NB4 (cell line): ENCODE results near the gene PRKCE.

Experiments
- POLR2A ChIP-seq: IDR thresholded peaks from 2 replicates; pipeline ENCODE4 v1.6.1; 2011; ENCODE audit warnings: mild to moderate bottlenecking; ENCODE audit not compliant: insufficient read length; ENCODE audit errors: extremely low read depth
- TF ChIP-seq, protein P1 (sequence below): IDR thresholded peaks from one replicate; pipeline ENCODE4 v1.5.1; 2012; ENCODE audit warnings: low read depth, low read length

- TF ChIP-seq, protein P1, sequence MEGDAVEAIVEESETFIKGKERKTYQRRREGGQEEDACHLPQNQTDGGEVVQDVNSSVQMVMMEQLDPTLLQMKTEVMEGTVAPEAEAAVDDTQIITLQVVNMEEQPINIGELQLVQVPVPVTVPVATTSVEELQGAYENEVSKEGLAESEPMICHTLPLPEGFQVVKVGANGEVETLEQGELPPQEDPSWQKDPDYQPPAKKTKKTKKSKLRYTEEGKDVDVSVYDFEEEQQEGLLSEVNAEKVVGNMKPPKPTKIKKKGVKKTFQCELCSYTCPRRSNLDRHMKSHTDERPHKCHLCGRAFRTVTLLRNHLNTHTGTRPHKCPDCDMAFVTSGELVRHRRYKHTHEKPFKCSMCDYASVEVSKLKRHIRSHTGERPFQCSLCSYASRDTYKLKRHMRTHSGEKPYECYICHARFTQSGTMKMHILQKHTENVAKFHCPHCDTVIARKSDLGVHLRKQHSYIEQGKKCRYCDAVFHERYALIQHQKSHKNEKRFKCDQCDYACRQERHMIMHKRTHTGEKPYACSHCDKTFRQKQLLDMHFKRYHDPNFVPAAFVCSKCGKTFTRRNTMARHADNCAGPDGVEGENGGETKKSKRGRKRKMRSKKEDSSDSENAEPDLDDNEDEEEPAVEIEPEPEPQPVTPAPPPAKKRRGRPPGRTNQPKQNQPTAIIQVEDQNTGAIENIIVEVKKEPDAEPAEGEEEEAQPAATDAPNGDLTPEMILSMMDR: no peak
- no peak for TF ChIP-seq POLR2A
These were observed 164.8 kb downstream of the PRKCE start for GRCh38 chr2:45816272-45816671.
